HCT116 (cell line): ENCODE data around the gene KIF5C. TPM values are rescaled to one million over a fixed set of nuclear protein-coding genes. Genes with fewer than 3 reads are reported as not detected.

Source experiments
- ATAC-seq: fragments of 200-7000 bp; cut with Tn5 transposase; 2 replicates; pipeline ENCODE4 v1.9.1; 2020; ENCODE audit warnings: mild to moderate bottlenecking, moderate library complexity
- BruUV-seq: library from RNA; stranded (reverse); fragments of 400-500 nt; replicated peaks from 2 replicates; lab custom pipeline; 2021; lab: Mats Ljungman, UMichigan
- CTCF ChIA-PET: fragments of 300-600 bp; sonication (Branson Sonifier 250); formaldehyde crosslinking; loops from one replicate; lab custom pipeline; 2021; ENCODE audit warnings: antibody characterized with exemption; lab: Charles Lee
- POLR2A ChIA-PET: fragments of 300-600, 350-600 bp; sonication (Branson Sonifier 250); formaldehyde crosslinking; loops from one replicate; lab custom pipeline; 2021; ENCODE audit warnings: antibody characterized with exemption; lab: Charles Lee
- RAD21 ChIA-PET, 2 experiments: fragments of 300-600 bp; sonication (Branson Sonifier 250); formaldehyde crosslinking; loops; one replicate each; lab custom pipeline; 2023; ENCODE audit warnings: low total read pairs in 2 of 2; ENCODE audit not compliant: uncharacterized antibody in 2 of 2, unreplicated experiment in 2 of 2, low non-redundant PET in 1 of 2; lab: Charles Lee
- DNase-seq: peaks from one replicate; pipeline ENCODE4 v3.0.0-alpha.2; 2010; ENCODE audit warnings: low read depth, low spot score
- H2AFZ ChIP-seq: fragments of 200-600 bp; shearing (Covaris generic), sonication (generic); 2 replicates; pipeline ENCODE4 v1.6.1; 2017; ENCODE audit warnings: low read depth, mixed run types, mixed read lengths, antibody characterized with exemption, low read length; ENCODE audit not compliant: poor library complexity, severe bottlenecking
- H3K27ac ChIP-seq: 2 replicates; pipeline ENCODE4 v1.5.1; 2012; ENCODE audit warnings: low read depth, low read length
- H3K27me3 ChIP-seq: fragments of 200-600 bp; sonication (generic); 2 replicates; pipeline ENCODE4 v1.6.1; 2016; ENCODE audit warnings: mixed run types, low read length, mixed read lengths; ENCODE audit not compliant: insufficient read depth
- H3K36me3 ChIP-seq, 2 experiments: fragments of 200-500 bp in 1 of 2; fragments of 200-600 bp in 1 of 2; sonication (Bioruptor generic) in 1 of 2; sonication (generic) in 1 of 2; 2 replicates each; pipeline versions ENCODE4 v1.5.1 to v1.6.1; 2014 to 2016; ENCODE audit warnings: low read length in 2 of 2, inconsistent platforms in 1 of 2, mixed read lengths in 1 of 2, mixed run types in 1 of 2; ENCODE audit not compliant: insufficient read depth in 2 of 2, control insufficient read depth in 1 of 2
- H3K4me1 ChIP-seq, 2 experiments: fragments of 200-600 bp in 1 of 2; sonication (generic) in 1 of 2; 2 replicates each; pipeline versions ENCODE4 v1.5.1 to v1.6.1; 2012 to 2017; ENCODE audit warnings: low read length in 2 of 2, inconsistent platforms in 1 of 2, mild to moderate bottlenecking in 1 of 2, mixed read lengths in 1 of 2, mixed run types in 1 of 2, moderate library complexity in 1 of 2; ENCODE audit not compliant: insufficient read depth in 2 of 2, control insufficient read depth in 1 of 2
- H3K4me2 ChIP-seq: fragments of 200-600 bp; sonication (generic); 2 replicates; pipeline ENCODE4 v1.6.1; 2017; ENCODE audit warnings: mixed run types, low read length, mixed read lengths
- H3K4me3 ChIP-seq, 2 experiments: fragments of 200-600 bp in 1 of 2; sonication (generic) in 1 of 2; replicated peaks in 1 of 2; 2 replicates each; pipeline ENCODE4 v1.5.1; 2011 to 2016; ENCODE audit warnings: low read length in 2 of 2, control low read depth in 1 of 2, low read depth in 1 of 2, mild to moderate bottlenecking in 1 of 2, mixed read lengths in 1 of 2, mixed run types in 1 of 2
- H3K79me2 ChIP-seq: fragments of 200-600 bp; sonication (generic); 2 replicates; pipeline ENCODE4 v1.6.1; 2017; ENCODE audit warnings: mild to moderate bottlenecking, mixed run types, low read length, moderate library complexity, mixed read lengths; ENCODE audit not compliant: insufficient read depth
- H3K9ac ChIP-seq: fragments of 200-600 bp; sonication (generic); 2 replicates; pipeline ENCODE4 v1.6.1; 2016; ENCODE audit warnings: low read length, mixed read lengths
- H3K9me2 ChIP-seq: fragments of 200-600 bp; sonication (generic), shearing (Covaris generic); 2 replicates; pipeline ENCODE4 v1.6.1; 2017; ENCODE audit warnings: mixed run types, mild to moderate bottlenecking, moderate library complexity; ENCODE audit not compliant: insufficient read depth
- H3K9me3 ChIP-seq, 2 experiments: fragments of 200-500 bp in 1 of 2; fragments of 200-600 bp in 1 of 2; sonication (Bioruptor generic) in 1 of 2; sonication (generic) in 1 of 2; 2 replicates each; pipeline ENCODE4 v1.6.1; 2014 to 2017; ENCODE audit warnings: low read length in 2 of 2, mixed read lengths in 2 of 2, inconsistent platforms in 1 of 2, low read depth in 1 of 2, mild to moderate bottlenecking in 1 of 2, mixed run types in 1 of 2, moderate library complexity in 1 of 2; ENCODE audit not compliant: control insufficient read depth in 1 of 2, insufficient read depth in 1 of 2
- H4K20me1 ChIP-seq: fragments of 200-600 bp; sonication (generic), shearing (Covaris generic); 2 replicates; pipeline ENCODE4 v1.6.1; 2017; ENCODE audit warnings: mixed run types, mild to moderate bottlenecking, moderate library complexity; ENCODE audit not compliant: insufficient read depth
- CTCF ChIP-seq, 3 experiments: fragments of 200-600 bp in 1 of 3; sonication (generic) in 1 of 3; IDR thresholded peaks in 2 of 3; conservative IDR thresholded peaks in 1 of 3; 2 replicates each; pipeline ENCODE4 v1.5.1; 2012 to 2017; ENCODE audit warnings: low read depth in 2 of 3, low read length in 2 of 3, antibody characterized with exemption in 1 of 3, borderline replicate concordance in 1 of 3, control low read depth in 1 of 3, mild to moderate bottlenecking in 1 of 3, mixed read lengths in 1 of 3, mixed run types in 1 of 3, moderate library complexity in 1 of 3; ENCODE audit not compliant: insufficient read depth in 1 of 3
- REST ChIP-seq: IDR thresholded peaks from 2 replicates; pipeline ENCODE4 v1.6.1; 2012; ENCODE audit warnings: low read depth
- SIN3A ChIP-seq: IDR thresholded peaks from 2 replicates; pipeline ENCODE4 v1.6.1; 2012; ENCODE audit warnings: low read depth
- SRF ChIP-seq: IDR thresholded peaks from 2 replicates; pipeline ENCODE4 v1.6.1; 2012; ENCODE audit warnings: low read depth
- intact Hi-C: fragments of 100-400 bp; cut with micrococcal nuclease; formaldehyde crosslinking; loops from 2 replicates; pipeline ENCODE4 v1.10.0; 2022
- total RNA-seq: library from RNA; stranded (reverse); gene quantifications from one replicate; pipeline ENCODE4 v1.2.1, GENCODE V29; 2021; ENCODE audit not compliant: unreplicated experiment

The KIF5C gene
- total RNA-seq, 1 experiment from 2014 or later, result 6.5 TPM

GRCh38 chr2:148913492-148913891, 38.5 kb downstream of the KIF5C start:
- Histone ChIP-seq H2AFZ (no peak overlapping the region), H3K4me3 (no peak overlapping the region), H3K4me2 (no peak overlapping the region), H3K27ac (no peak overlapping the region), H4K20me1 (no peaks in the 10 kb centered on the region)
- ChIA-PET CTCF (no interaction called here), RAD21 (no interaction called here)
- no peak for TF ChIP-seq SRF
- TF ChIP-seq CTCF (IDR thresholded peaks at IDR 0.05 in 2 of 3, conservative IDR thresholded peaks at IDR 0.05 in 1 of 3; ENCODE audit: borderline replicate concordance in 1 of 3, insufficient read depth in 1 of 3, low read depth in 2 of 3, low read length in 2 of 3), result no peak
- TF ChIP-seq SIN3A, result no peak
- no peak for TF ChIP-seq REST
- TF ChIP-seq, all 23 proteins: peak for 0
- no TSS peak for BruUV-seq
- POLR2A ChIA-PET, result no interaction called here
- DNase-seq, result no peak
- H3K9me2 ChIP-seq, result no peaks in the 10 kb centered on the region
- H3K27me3 ChIP-seq, result no peaks in the 10 kb centered on the region
- no peaks in the 10 kb centered on the region for H3K79me2 ChIP-seq
- H3K36me3 ChIP-seq, result no peaks in the 10 kb centered on the region
- intact Hi-C loops, result no loop called here
- no peaks in the 10 kb centered on the region for H3K4me1 ChIP-seq
- no peak for ATAC-seq
- H3K9me3 ChIP-seq, result no peaks in the 10 kb centered on the region; a peak in 1 of 4 replicates
- no peak overlapping the region for H3K9ac ChIP-seq
